Karpas-422 (cell line): ENCODE data around the gene EGFL8. TPM values are rescaled to one million over a fixed set of nuclear protein-coding genes. Genes with fewer than 3 reads are reported as not detected.
"Not testable (repeated sequence)": the region's sequence is repeated elsewhere in the genome, so short reads cannot be mapped to it uniquely, and the experiment has no call there.

ENCODE experiments used
- DNase-seq: peaks from one replicate; pipeline ENCODE4 v3.0.0-alpha.2; 2015
- H2AFZ ChIP-seq: fragments of 200-600 bp; sonication (generic); 2 replicates; pipeline ENCODE4 v1.6.1; 2014; ENCODE audit warnings: antibody characterized with exemption, low read length, mixed read lengths
- H3K27ac ChIP-seq: fragments of 200-600 bp; sonication (generic); 2 replicates; pipeline ENCODE4 v1.5.1; 2014; ENCODE audit warnings: mild to moderate bottlenecking, low read length, moderate library complexity
- H3K27me3 ChIP-seq: fragments of 200-600 bp; sonication (generic); 2 replicates; pipeline ENCODE4 v1.6.1; 2014; ENCODE audit warnings: low read length, mixed read lengths
- H3K36me3 ChIP-seq: fragments of 200-600 bp; sonication (generic); 2 replicates; pipeline ENCODE4 v1.6.1; 2014; ENCODE audit warnings: low read length, mixed read lengths; ENCODE audit not compliant: insufficient read depth
- H3K4me1 ChIP-seq: fragments of 200-600 bp; sonication (generic); 2 replicates; pipeline ENCODE4 v1.6.1; 2014; ENCODE audit warnings: mild to moderate bottlenecking, low read length, mixed read lengths
- H3K4me2 ChIP-seq: fragments of 200-600 bp; sonication (generic); 2 replicates; pipeline ENCODE4 v1.6.1; 2014; ENCODE audit warnings: low read length, low read depth, mild to moderate bottlenecking; ENCODE audit not compliant: poor library complexity, severe bottlenecking
- H3K4me3 ChIP-seq: fragments of 200-600 bp; sonication (generic); 2 replicates; pipeline ENCODE4 v1.5.1; 2014; ENCODE audit warnings: mild to moderate bottlenecking, antibody characterized with exemption, low read length, mixed read lengths
- H3K79me2 ChIP-seq: fragments of 200-600 bp; sonication (generic); 2 replicates; pipeline ENCODE4 v1.6.1; 2014; ENCODE audit warnings: mild to moderate bottlenecking, low read length, mixed read lengths
- H3K9ac ChIP-seq: fragments of 200-600 bp; sonication (generic); 2 replicates; pipeline ENCODE4 v1.6.0; 2014; ENCODE audit warnings: low read length
- H3K9me2 ChIP-seq: fragments of 200-600 bp; sonication (generic), shearing (Covaris generic); replicated peaks from 2 replicates; pipeline ENCODE4 v1.6.0; 2014; ENCODE audit warnings: mild to moderate bottlenecking, low read length, moderate library complexity; ENCODE audit not compliant: insufficient read depth
- H3K9me3 ChIP-seq: fragments of 300-700, 200-600 bp; sonication (generic); 2 replicates; pipeline ENCODE4 v1.6.1; 2014; ENCODE audit warnings: low read length, mixed read lengths
- H4K20me1 ChIP-seq: fragments of 200-600 bp; sonication (generic); 2 replicates; pipeline ENCODE4 v1.6.1; 2014; ENCODE audit warnings: mild to moderate bottlenecking, antibody characterized with exemption, low read length, low read depth; ENCODE audit not compliant: insufficient read depth
- total RNA-seq: library from RNA; depleted of rRNA; stranded (reverse); fragments of >200 nt; shearing (Covaris generic); gene quantifications from 2 replicates; pipeline ENCODE4 v1.2.3, GENCODE V29; 2014; ENCODE audit warnings: low replicate concordance

EGFL8 gene
- total RNA-seq, 1 experiment from 2014 or later = 3.7 TPM

GRCh38 chr6:32191696-32192607 is 27.6 kb downstream of the EGFL8 start:
- Histone ChIP-seq H3K27me3 (no peaks in the 10 kb centered on the region), H3K9me2 (no peaks in the 10 kb centered on the region), H3K9ac (peak overlapping the region; percentile 95), H3K4me1 (peaks cover 75% of the 10 kb centered on the region), H2AFZ (no peak overlapping the region), H3K4me2 (peak overlapping the region; percentile 87), H3K27ac (peak overlapping the region; percentile 87), H4K20me1 (no peaks in the 10 kb centered on the region), H3K79me2 (peaks cover 47% of the 10 kb centered on the region), H3K4me3 (peak overlapping the region; percentile 82), H3K36me3 (no peaks in the 10 kb centered on the region), H3K9me3 (no peaks in the 10 kb centered on the region)
- DNase-seq = no peak

GRCh38 chr6:32192608-32193039 is 28.2 kb downstream of the EGFL8 start, which contains the start of gene GPSM3:
GPSM3 (minus strand) TSS chr6:32192643; CDS start chr6:32192513, 130 bp downstream.
- Histone ChIP-seq H3K4me1 (peaks cover 75% of the 10 kb centered on the region), H3K36me3 (no peaks in the 10 kb centered on the region), H4K20me1 (no peaks in the 10 kb centered on the region), H3K9me2 (no peaks in the 10 kb centered on the region), H3K27ac (peak within 1 kb of the TSS; percentile 87), H3K4me2 (peak within 1 kb of the TSS; percentile 87), H3K27me3 (no peaks in the 10 kb centered on the region), H2AFZ (no peak within 1 kb of the TSS), H3K79me2 (peaks cover 42% of the 10 kb centered on the region), H3K4me3 (peak within 1 kb of the TSS; percentile 82), H3K9me3 (no peaks in the 10 kb centered on the region), H3K9ac (peak within 1 kb of the TSS; percentile 95)
- peak; percentile 78 for DNase-seq

GRCh38 chr6:32193096-32193495 is 28.7 kb downstream of the EGFL8 start:
- H3K9me2 ChIP-seq, H4K20me1 ChIP-seq, H3K36me3 ChIP-seq, H2AFZ ChIP-seq, H3K9me3 ChIP-seq, DNase-seq, H3K27me3 ChIP-seq: not testable (repeated sequence)
- Histone ChIP-seq H3K4me1 (peaks cover 71% of the 10 kb centered on the region), H3K9ac (peak overlapping the region; percentile 95), H3K27ac (peak overlapping the region; percentile 87), H3K79me2 (peaks cover 41% of the 10 kb centered on the region), H3K4me3 (peak overlapping the region; percentile 82), H3K4me2 (peak overlapping the region; percentile 87)

- H3K4me3 ChIP-seq = peak overlapping the region; percentile 89
- H4K20me1 ChIP-seq = no peaks in the 10 kb centered on the region
- no peaks in the 10 kb centered on the region for H3K36me3 ChIP-seq
- H3K4me2 ChIP-seq = peak overlapping the region; percentile 100
- no peaks in the 10 kb centered on the region for H3K9me3 ChIP-seq
- no peak overlapping the region for H2AFZ ChIP-seq
- no peaks in the 10 kb centered on the region for H3K9me2 ChIP-seq
- H3K27ac ChIP-seq = no peak overlapping the region
- peak overlapping the region; percentile 98 for H3K9ac ChIP-seq
- H3K27me3 ChIP-seq = no peaks in the 10 kb centered on the region
- no peak for DNase-seq
- H3K4me1 ChIP-seq = peaks cover 61% of the 10 kb centered on the region
- H3K79me2 ChIP-seq = peaks cover 28% of the 10 kb centered on the region
Measured at GRCh38 chr6:32194388-32194787, 30.0 kb downstream of the EGFL8 start.

- Histone ChIP-seq H3K27ac (peak overlapping the region; percentile 81), H3K9me2 (no peaks in the 10 kb centered on the region), H3K4me3 (peak overlapping the region; percentile 89), H3K79me2 (peaks cover 25% of the 10 kb centered on the region), H3K9ac (peak overlapping the region; percentile 98), H3K36me3 (no peaks in the 10 kb centered on the region), H4K20me1 (no peaks in the 10 kb centered on the region), H2AFZ (no peak overlapping the region), H3K4me2 (peak overlapping the region; percentile 100), H3K27me3 (no peaks in the 10 kb centered on the region), H3K4me1 (peaks cover 61% of the 10 kb centered on the region), H3K9me3 (no peaks in the 10 kb centered on the region)
- peak; percentile 81 for DNase-seq
Measured at GRCh38 chr6:32194825-32195651, 30.6 kb downstream of the EGFL8 start.

- Histone ChIP-seq H3K36me3 (no peaks in the 10 kb centered on the region), H3K9ac (peak overlapping the region; percentile 98), H4K20me1 (no peaks in the 10 kb centered on the region), H3K27ac (no peak overlapping the region; the same call in 1 of the 2 replicates), H3K9me2 (no peaks in the 10 kb centered on the region), H3K79me2 (peaks cover 22% of the 10 kb centered on the region), H3K4me1 (peaks cover 58% of the 10 kb centered on the region), H3K27me3 (no peaks in the 10 kb centered on the region), H2AFZ (no peak overlapping the region), H3K9me3 (no peaks in the 10 kb centered on the region), H3K4me2 (peak overlapping the region; percentile 100), H3K4me3 (peak overlapping the region; percentile 89; the same call in 1 of the 2 replicates)
- peak; percentile 100 for DNase-seq
Measured at GRCh38 chr6:32195652-32195901, 31.2 kb downstream of the EGFL8 start.

GRCh38 chr6:32195902-32196681 is 31.7 kb downstream of the EGFL8 start:
- Histone ChIP-seq H3K9me3 (no peaks in the 10 kb centered on the region), H3K4me2 (peak overlapping the region; percentile 98), H2AFZ (peak overlapping the region; percentile 33; the same call in 1 of the 2 replicates), H3K9me2 (no peaks in the 10 kb centered on the region), H3K36me3 (no peaks in the 10 kb centered on the region), H4K20me1 (no peaks in the 10 kb centered on the region), H3K79me2 (peaks cover 18% of the 10 kb centered on the region), H3K27ac (peak overlapping the region; percentile 83), H3K9ac (peak overlapping the region; percentile 94), H3K27me3 (no peaks in the 10 kb centered on the region), H3K4me1 (peaks cover 54% of the 10 kb centered on the region), H3K4me3 (peak overlapping the region; percentile 88)
- peak; percentile 96 for DNase-seq
